Measurements from ENCODE around the gene INSRR.

INSRR gene

DNA sequence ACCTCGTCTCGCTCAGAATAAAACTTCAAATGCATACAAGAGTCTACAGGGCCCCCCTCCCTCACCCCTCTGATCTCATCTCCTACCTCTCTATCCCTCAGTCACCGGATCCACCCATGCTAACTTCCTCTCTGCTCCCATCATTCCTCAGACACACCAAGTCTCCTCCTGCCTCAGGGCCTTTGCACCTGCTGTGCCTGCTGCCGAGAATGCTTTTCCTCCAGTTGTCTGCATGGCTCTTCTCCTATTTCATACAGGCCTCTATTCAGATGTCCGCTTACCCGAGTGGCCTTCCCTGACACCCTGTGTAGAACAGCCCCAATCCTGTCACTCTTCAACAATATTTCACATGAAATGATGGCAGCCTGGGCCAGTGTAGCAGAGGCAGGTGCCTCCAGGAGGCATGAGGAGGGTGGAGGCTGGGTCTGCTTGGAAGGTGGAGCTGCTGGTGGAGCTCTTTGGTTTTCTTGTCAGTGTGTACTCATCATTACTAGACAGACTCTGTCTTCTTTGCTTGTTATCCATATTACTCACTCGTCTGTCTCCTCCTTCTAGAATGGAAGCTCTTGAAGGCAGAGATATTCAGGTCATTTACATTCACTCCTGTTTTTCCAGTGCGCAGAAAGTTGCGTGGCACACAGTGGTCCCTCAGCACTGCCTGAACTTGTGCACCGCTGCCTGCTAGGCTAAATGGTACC is 46.5 kb downstream of the INSRR start:
- TF ChIP-seq, protein P1, sequence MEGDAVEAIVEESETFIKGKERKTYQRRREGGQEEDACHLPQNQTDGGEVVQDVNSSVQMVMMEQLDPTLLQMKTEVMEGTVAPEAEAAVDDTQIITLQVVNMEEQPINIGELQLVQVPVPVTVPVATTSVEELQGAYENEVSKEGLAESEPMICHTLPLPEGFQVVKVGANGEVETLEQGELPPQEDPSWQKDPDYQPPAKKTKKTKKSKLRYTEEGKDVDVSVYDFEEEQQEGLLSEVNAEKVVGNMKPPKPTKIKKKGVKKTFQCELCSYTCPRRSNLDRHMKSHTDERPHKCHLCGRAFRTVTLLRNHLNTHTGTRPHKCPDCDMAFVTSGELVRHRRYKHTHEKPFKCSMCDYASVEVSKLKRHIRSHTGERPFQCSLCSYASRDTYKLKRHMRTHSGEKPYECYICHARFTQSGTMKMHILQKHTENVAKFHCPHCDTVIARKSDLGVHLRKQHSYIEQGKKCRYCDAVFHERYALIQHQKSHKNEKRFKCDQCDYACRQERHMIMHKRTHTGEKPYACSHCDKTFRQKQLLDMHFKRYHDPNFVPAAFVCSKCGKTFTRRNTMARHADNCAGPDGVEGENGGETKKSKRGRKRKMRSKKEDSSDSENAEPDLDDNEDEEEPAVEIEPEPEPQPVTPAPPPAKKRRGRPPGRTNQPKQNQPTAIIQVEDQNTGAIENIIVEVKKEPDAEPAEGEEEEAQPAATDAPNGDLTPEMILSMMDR (IDR thresholded peaks at IDR 0.05) = no peak
- DNase-seq (ENCODE audit: low spot score) = no peak
- no peak overlapping the region for H3K27ac ChIP-seq
- no peak overlapping the region for H3K4me3 ChIP-seq

DNA sequence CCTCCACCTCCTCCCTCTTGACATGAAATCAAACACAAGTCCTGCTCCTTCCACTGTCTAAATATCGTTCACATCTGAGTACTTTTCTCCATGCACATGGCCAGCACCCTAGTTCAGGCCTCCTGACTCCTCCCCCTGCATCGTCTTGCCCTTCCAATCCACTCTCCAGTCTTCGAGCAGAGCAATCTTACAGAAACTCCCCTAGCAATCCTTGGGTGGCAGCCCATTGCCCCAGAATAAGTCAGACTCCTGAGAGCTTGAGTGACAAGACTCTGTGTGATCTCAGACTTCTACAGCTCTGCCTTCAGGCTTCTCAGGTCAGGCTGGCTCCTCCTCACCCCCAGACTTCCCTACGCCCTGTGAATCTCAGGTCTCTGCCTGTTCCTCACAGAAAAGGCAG is 47.7 kb downstream of the INSRR start:
- Histone ChIP-seq H3K4me3 (no peak overlapping the region), H3K27ac (no peak overlapping the region)
- DNase-seq (ENCODE audit: low spot score) = no peak
- TF ChIP-seq, protein P1 (IDR thresholded peaks at IDR 0.05) = no peak

DNA sequence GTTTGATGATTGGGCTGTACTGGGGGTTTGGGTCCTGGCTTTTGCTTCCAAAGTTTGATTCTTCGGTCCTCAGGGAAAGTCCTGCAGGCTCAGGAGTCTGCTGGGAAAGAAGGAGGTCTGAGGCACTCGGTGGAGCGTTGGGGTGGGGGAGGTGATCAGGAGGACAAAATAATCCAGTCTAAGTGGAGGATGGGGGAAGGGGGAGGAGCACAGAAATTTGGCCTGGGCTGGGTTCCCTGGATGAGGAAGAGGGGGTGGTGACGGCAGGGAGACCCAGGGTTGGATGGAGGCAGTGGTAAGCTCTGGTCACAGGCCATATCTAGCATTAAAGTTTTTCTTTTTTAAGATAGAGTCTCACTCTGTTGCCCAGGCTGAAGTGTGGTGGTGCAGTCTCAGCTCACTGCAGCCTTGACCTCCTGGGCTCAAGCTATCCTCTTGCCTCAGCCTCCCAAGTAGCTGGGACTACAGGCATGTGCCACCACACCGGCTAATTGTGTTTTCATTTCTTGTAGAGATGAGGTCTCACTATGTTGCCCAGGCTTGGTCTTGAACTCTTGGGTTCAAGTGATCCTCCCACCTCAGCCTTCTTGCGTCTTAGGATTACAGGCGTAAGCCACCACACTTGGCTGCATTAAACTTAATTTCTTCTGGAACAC is 49.1 kb downstream of the INSRR start:
- no peak for DNase-seq (ENCODE audit: low spot score)
- Histone ChIP-seq H3K4me3 (no peak overlapping the region), H3K27ac (no peak overlapping the region)
- TF ChIP-seq, protein P1 (IDR thresholded peaks at IDR 0.05) = no peak

DNA sequence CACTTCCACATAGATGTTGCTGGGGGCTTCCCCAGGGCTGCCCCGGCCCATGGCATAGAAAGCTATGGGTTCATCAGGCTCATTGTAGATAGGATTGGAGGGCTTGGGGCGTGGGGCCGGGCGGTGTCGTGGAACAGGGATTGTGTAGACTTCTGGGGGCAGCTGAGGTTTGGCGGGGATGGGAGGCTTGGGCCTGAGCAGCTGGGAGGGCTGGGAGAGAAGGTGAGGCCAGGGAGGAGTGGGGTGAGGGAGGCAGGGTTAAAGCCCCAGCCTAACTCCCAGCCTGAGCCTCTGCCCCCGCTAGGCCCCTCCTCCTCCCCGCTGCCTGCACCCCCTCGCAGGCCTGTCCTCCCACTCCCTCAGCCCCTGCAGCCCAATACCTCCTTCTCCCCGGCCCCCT is 49.6 kb downstream of the INSRR start:
- Histone ChIP-seq H3K4me3 (no peak overlapping the region), H3K27ac (no peak overlapping the region)
- DNase-seq (ENCODE audit: low spot score) = no peak
- TF ChIP-seq, protein P1 (IDR thresholded peaks at IDR 0.05) = no peak

DNA sequence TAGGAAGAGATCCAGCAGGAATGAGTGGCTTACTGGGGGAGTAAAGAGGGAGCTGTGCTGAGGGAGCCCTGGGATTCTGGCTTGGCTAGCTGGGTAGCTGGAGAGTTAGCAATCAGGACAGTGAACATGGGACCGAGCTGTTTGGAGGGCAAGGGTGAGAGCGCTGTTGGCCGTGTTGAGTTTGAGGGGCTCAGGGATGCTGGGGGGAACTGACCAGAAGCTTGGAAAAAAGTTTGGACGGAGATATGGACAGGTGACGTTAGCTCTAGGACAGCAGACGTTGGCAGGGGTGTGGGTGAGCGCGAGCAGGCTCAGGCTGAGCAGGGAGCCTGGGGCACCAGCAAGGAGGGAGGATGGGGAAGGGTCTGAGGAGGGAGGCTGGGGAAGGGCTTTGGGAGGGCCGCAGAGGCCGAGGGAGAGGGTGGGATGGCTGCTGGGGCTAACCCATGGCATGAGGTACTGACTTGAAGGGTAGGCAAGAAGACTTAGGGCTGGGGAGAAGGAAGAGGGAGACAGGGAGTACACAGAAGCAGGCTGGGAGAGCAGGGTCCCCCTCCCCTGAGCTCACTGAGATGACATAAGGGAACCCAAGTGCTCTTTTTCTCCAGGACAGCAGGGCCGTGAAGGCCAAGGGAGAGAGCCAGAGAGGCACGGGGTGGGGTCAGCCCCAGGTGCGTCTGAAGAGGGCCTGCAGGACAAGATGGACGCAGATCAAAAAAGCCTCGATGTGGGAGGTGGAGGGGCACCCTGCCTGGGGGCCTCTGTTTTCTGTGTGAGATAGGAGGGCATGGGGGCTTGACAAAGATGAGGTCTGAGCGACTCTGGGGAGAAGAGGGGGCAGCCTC is 50.5 kb downstream of the INSRR start:
- H3K27ac ChIP-seq = no peak overlapping the region
- TF ChIP-seq, protein P1 (IDR thresholded peaks at IDR 0.05) = no peak
- no peak overlapping the region for H3K4me3 ChIP-seq
- DNase-seq (ENCODE audit: low spot score) = no peak

DNA sequence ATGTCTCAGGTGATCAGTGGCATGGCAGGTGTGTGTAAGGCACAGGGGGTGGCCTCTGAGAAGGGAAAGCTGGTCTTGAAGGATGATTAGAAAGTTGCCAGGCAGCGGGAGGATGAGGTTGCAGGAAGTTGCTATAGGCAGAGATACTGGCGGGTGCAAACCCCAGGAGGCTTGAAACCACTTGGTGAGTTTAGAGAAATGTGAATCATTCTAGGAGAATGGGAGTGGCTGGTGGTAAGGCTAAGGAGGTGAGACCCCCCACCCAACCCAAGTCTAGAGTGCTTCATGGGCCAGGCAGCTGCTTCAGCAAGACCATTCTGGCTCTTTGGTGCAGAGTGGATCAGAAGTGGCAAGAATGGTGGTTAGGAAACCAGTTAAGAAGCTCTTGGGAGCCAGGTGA is 51.3 kb downstream of the INSRR start:
- Histone ChIP-seq H3K27ac (no peak overlapping the region), H3K4me3 (no peak overlapping the region)
- no peak for DNase-seq (ENCODE audit: low spot score)
- TF ChIP-seq, protein P1 (IDR thresholded peaks at IDR 0.05) = no peak

Measured in coronary artery (tissue), 2 donors.